Measurements from ENCODE around the gene SRRT.

The SRRT gene

GRCh38 chr7:100865938-100866728 lies 8.8 kb upstream of the SRRT start:
- TF ChIP-seq CTCF (IDR thresholded peaks at IDR 0.05; ENCODE audit: extremely low read depth, missing control alignments) = no peak

GRCh38 chr7:100866729-100867039 lies 8.2 kb upstream of the SRRT start:
- no peak for TF ChIP-seq CTCF (IDR thresholded peaks at IDR 0.05; ENCODE audit: extremely low read depth, missing control alignments)

More at GRCh38 chr7:100865938-100866728, 8.8 kb upstream of the SRRT start:
- peak; percentile 45 for DNase-seq (ENCODE audit: low spot score)

GRCh38 chr7:100867040-100867775 lies 7.7 kb upstream of the SRRT start, which contains the start of gene TRIP6:
TRIP6 (plus strand) TSS chr7:100867387; CDS start chr7:100867498, 111 bp downstream.
- TF ChIP-seq CTCF (IDR thresholded peaks at IDR 0.05; ENCODE audit: extremely low read depth, missing control alignments) = no peak
- peak; percentile 89 for DNase-seq (ENCODE audit: low spot score)

More at GRCh38 chr7:100866729-100867039, 8.2 kb upstream of the SRRT start:
- DNase-seq (ENCODE audit: low spot score) = no peak

- TF ChIP-seq CTCF (IDR thresholded peaks at IDR 0.05; ENCODE audit: extremely low read depth, missing control alignments) = no peak
- no peak for DNase-seq (ENCODE audit: low spot score)
Observed at GRCh38 chr7:100867776-100868485, 7.0 kb upstream of the SRRT start.

- no peak for DNase-seq (ENCODE audit: low spot score)
- no peak for TF ChIP-seq CTCF (IDR thresholded peaks at IDR 0.05; ENCODE audit: extremely low read depth, missing control alignments)
Observed at GRCh38 chr7:100873599-100874299, 1.2 kb upstream of the SRRT start.

- no peak for DNase-seq (ENCODE audit: low spot score)
- TF ChIP-seq CTCF (IDR thresholded peaks at IDR 0.05; ENCODE audit: extremely low read depth, missing control alignments) = no peak
Observed at GRCh38 chr7:100874300-100874576, 665 bp upstream of the SRRT start.

Measured in GM20000 (cell line).